ENCODE measurements around the gene TAGLN2. TPM values are rescaled to one million over a fixed set of nuclear protein-coding genes. Genes with fewer than 3 reads are reported as not detected.

TAGLN2 gene
- total and polyA plus RNA-seq, 2 experiments from 2014 or later, result 122 to 292 TPM

GRCh38 chr1:159943278-159943640 is 18.0 kb upstream of the TAGLN2 start:
- H3K4me2 ChIP-seq, result peak overlapping the region; percentile 90
- no peaks in the 10 kb centered on the region for H3K9me2 ChIP-seq (replicated peaks; ENCODE audit: insufficient read depth)
- H3K4me3 ChIP-seq, result no peak overlapping the region
- WGBS (ENCODE audit: low lambda C conversion rate, missing lambda C conversion rate), result 82% methylated on average over 5 of the region's 5 CpGs
- H4K20me1 ChIP-seq (ENCODE audit: insufficient read depth, poor library complexity, severe bottlenecking), result no peaks in the 10 kb centered on the region
- H2AFZ ChIP-seq, result no peak overlapping the region
- peaks cover 26% of the 10 kb centered on the region for H3K79me2 ChIP-seq
- TF ChIP-seq EZH2phosphoT487 (IDR thresholded peaks at IDR 0.05; ENCODE audit: low read depth, severe bottlenecking, unreplicated experiment) (no peak), EZH2 (IDR thresholded peaks at IDR 0.05; ENCODE audit: borderline replicate concordance) (no peak)
- TF ChIP-seq, protein P1, sequence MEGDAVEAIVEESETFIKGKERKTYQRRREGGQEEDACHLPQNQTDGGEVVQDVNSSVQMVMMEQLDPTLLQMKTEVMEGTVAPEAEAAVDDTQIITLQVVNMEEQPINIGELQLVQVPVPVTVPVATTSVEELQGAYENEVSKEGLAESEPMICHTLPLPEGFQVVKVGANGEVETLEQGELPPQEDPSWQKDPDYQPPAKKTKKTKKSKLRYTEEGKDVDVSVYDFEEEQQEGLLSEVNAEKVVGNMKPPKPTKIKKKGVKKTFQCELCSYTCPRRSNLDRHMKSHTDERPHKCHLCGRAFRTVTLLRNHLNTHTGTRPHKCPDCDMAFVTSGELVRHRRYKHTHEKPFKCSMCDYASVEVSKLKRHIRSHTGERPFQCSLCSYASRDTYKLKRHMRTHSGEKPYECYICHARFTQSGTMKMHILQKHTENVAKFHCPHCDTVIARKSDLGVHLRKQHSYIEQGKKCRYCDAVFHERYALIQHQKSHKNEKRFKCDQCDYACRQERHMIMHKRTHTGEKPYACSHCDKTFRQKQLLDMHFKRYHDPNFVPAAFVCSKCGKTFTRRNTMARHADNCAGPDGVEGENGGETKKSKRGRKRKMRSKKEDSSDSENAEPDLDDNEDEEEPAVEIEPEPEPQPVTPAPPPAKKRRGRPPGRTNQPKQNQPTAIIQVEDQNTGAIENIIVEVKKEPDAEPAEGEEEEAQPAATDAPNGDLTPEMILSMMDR (IDR thresholded peaks at IDR 0.05; ENCODE audit: poor library complexity), result no peak
- DNase-seq (ENCODE audit: low spot score), result no peak
- no peak overlapping the region for H3K27ac ChIP-seq
- H3K9me3 ChIP-seq (ENCODE audit: low read depth), result no peaks in the 10 kb centered on the region
- peaks cover 46% of the 10 kb centered on the region for H3K4me1 ChIP-seq (ENCODE audit: insufficient read depth)
- H3K36me3 ChIP-seq (replicated peaks; ENCODE audit: insufficient read depth, low read depth), result no peaks in the 10 kb centered on the region
- no peaks in the 10 kb centered on the region for H3K27me3 ChIP-seq

DNA sequence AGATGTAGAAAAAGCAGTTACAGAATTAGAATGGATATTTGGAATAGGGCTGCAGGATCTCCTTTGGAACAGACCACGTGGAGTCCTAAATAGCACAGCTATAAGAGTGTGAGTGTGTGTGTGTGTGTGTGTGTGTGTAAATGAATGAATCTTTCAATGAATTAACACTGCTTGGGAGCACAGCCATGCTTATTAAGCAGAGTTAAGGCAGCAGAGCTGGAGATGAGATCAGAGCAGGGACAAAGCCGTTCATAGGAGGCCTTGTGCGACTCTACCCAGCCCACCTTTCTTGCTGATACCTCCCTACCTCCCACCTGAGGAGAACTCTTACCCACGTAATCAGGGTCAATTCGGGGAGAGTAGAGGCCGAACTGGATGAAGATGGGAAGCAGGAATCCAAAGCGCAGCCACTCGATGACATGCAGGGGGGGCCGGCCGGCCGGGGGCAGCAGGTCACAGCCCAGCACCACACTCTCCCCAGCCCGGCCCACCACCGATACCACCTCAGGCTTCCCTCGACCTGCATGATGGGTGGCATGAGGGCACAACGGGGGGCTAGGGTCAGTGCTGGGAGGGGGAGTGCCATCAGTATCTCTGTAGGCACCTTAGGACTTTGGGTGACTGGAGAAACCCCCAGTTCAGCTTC is 17.4 kb upstream of the TAGLN2 start:
- no peak for TF ChIP-seq EZH2 (IDR thresholded peaks at IDR 0.05; ENCODE audit: borderline replicate concordance)
- TF ChIP-seq, protein P1 (IDR thresholded peaks at IDR 0.05; ENCODE audit: poor library complexity), result no peak
- no peak for TF ChIP-seq EZH2phosphoT487 (IDR thresholded peaks at IDR 0.05; ENCODE audit: low read depth, severe bottlenecking, unreplicated experiment)
- no peaks in the 10 kb centered on the region for H4K20me1 ChIP-seq (ENCODE audit: insufficient read depth, poor library complexity, severe bottlenecking)
- peak overlapping the region; percentile 90 for H3K4me2 ChIP-seq
- H3K27ac ChIP-seq, result no peak overlapping the region
- H3K79me2 ChIP-seq, result peaks cover 26% of the 10 kb centered on the region
- H2AFZ ChIP-seq, result no peak overlapping the region
- H3K36me3 ChIP-seq (replicated peaks; ENCODE audit: insufficient read depth, low read depth), result no peaks in the 10 kb centered on the region
- H3K4me1 ChIP-seq (ENCODE audit: insufficient read depth), result peaks cover 51% of the 10 kb centered on the region
- WGBS (ENCODE audit: low lambda C conversion rate, missing lambda C conversion rate), result 94% methylated on average over 15 of the region's 15 CpGs
- no peaks in the 10 kb centered on the region for H3K27me3 ChIP-seq
- H3K9me3 ChIP-seq (ENCODE audit: low read depth), result no peaks in the 10 kb centered on the region
- H3K4me3 ChIP-seq, result no peak overlapping the region
- H3K9me2 ChIP-seq (replicated peaks; ENCODE audit: insufficient read depth), result no peaks in the 10 kb centered on the region
- no peak for DNase-seq (ENCODE audit: low spot score)

DNA sequence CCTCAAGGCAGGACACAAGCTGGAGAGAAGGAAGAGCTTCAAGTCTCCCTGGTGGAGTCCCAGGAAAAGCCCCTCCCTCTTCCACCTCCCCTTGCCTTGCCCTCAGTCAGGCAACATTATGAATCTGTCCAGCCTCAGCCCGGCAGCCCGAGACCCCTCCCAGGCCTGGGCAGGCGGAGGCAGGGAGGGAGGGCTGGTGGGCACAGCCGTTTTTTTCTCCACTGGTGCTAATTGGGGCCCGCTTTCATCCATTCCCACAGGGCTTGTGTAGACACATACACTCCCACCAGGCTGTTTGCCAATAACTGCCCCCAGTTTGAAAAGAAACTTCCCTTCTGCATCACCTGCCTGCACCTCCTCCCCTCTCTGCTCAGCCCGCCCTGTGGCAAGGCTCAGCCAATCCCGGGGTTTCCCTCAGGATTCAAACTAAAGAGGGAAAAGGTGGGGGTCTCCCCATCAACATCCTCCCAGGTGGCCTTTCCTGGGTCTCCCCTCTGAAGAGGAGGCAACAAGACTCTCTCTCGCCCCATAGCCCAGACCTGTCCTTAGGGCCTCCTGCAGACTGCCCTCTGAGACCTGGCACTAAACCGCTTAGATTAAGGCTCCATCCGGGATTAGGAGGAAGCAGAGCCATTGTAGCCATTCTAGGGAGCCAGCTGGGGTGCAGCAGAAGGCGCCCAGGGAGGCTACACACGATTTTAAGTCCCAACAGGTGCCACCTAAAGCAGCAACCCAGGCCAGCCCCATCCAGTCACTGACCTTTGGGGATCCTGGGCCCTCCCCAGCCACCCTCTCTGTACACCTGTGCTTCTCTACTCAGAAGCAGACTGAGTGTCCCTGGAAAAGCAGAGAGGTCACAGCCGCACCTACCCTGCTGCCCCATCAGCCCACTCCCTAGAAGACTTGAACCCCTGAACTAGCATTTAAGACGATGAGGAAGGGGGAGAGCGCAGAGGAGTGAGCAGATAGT is 16.6 kb upstream of the TAGLN2 start:
- no peak for DNase-seq (ENCODE audit: low spot score)
- H3K9me3 ChIP-seq (ENCODE audit: low read depth), result no peaks in the 10 kb centered on the region
- H4K20me1 ChIP-seq (ENCODE audit: insufficient read depth, poor library complexity, severe bottlenecking), result no peaks in the 10 kb centered on the region
- peak overlapping the region; percentile 49 for H3K4me2 ChIP-seq
- H3K27me3 ChIP-seq, result no peaks in the 10 kb centered on the region
- H3K4me1 ChIP-seq (ENCODE audit: insufficient read depth), result peaks cover 59% of the 10 kb centered on the region
- H3K9me2 ChIP-seq (replicated peaks; ENCODE audit: insufficient read depth), result no peaks in the 10 kb centered on the region
- no peak overlapping the region for H3K4me3 ChIP-seq
- H3K79me2 ChIP-seq, result peaks cover 26% of the 10 kb centered on the region
- no peaks in the 10 kb centered on the region for H3K36me3 ChIP-seq (replicated peaks; ENCODE audit: insufficient read depth, low read depth)
- H2AFZ ChIP-seq, result no peak overlapping the region
- peak overlapping the region; percentile 92 for H3K27ac ChIP-seq
- TF ChIP-seq EZH2phosphoT487 (IDR thresholded peaks at IDR 0.05; ENCODE audit: low read depth, severe bottlenecking, unreplicated experiment) (no peak), EZH2 (IDR thresholded peaks at IDR 0.05; ENCODE audit: borderline replicate concordance) (no peak)
- TF ChIP-seq, protein P1 (IDR thresholded peaks at IDR 0.05; ENCODE audit: poor library complexity), result no peak
- WGBS (ENCODE audit: low lambda C conversion rate, missing lambda C conversion rate), result 63% methylated on average over 15 of the region's 15 CpGs

Data from hepatocyte (in vitro differentiated cells).